ENCODE data around the gene TENM4. TPM values are rescaled to one million over a fixed set of nuclear protein-coding genes. Genes with fewer than 3 reads are reported as not detected.

Gene TENM4
- total RNA-seq, 1 experiment from 2014 or later: 9.9 TPM

DNA sequence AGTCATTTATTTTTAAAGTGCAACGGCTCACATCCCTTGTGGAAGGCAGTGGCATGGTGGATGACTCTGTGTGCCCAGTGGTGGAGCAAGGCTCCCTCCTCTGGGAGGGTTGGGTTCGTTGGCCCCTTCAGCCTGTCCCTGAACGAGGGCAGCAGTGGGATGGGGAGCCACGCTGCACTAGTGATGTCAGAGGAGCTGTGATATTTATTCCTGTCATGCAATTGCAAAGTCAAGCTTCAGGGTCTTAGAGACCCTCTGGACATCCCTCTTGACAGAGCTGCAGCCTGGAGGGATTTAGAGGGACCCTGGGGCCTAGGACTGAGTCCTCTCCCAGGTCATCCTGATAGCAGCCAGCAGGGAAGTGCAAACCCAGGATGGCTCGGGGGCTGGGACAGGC lies 788.0 kb downstream of the TENM4 start:
- POLR2A ChIA-PET: no interaction called here
- TF ChIP-seq CTCF (IDR thresholded peaks at IDR 0.05; ENCODE audit: unreplicated experiment): no peak
- no peak for DNase-seq (ENCODE audit: unreplicated experiment)
- no peaks in the 10 kb centered on the region for H3K9me3 Mint-ChIP-seq (ENCODE audit: unreplicated experiment)
- intact Hi-C loops (cut with micrococcal nuclease): no loop called here
- CTCF ChIA-PET: interaction anchor here (0.6 kb wide), 1 partner anchor 405 kb away, joined by 3 read pairs; no protein-coding TSS in a partner anchor
- H3K27ac Mint-ChIP-seq (ENCODE audit: low read depth, unreplicated experiment): no peak overlapping the region
- no peaks in the 10 kb centered on the region for H3K27me3 Mint-ChIP-seq (ENCODE audit: insufficient read depth, unreplicated experiment)
- BruUV-seq (replicated peaks): no TSS peak
- H3K4me3 Mint-ChIP-seq (ENCODE audit: unreplicated experiment): no peak overlapping the region
- no peaks in the 10 kb centered on the region for H3K4me1 Mint-ChIP-seq (ENCODE audit: insufficient read depth, unreplicated experiment)
- H3K36me3 Mint-ChIP-seq (ENCODE audit: insufficient read depth, unreplicated experiment): no peaks in the 10 kb centered on the region

DNA sequence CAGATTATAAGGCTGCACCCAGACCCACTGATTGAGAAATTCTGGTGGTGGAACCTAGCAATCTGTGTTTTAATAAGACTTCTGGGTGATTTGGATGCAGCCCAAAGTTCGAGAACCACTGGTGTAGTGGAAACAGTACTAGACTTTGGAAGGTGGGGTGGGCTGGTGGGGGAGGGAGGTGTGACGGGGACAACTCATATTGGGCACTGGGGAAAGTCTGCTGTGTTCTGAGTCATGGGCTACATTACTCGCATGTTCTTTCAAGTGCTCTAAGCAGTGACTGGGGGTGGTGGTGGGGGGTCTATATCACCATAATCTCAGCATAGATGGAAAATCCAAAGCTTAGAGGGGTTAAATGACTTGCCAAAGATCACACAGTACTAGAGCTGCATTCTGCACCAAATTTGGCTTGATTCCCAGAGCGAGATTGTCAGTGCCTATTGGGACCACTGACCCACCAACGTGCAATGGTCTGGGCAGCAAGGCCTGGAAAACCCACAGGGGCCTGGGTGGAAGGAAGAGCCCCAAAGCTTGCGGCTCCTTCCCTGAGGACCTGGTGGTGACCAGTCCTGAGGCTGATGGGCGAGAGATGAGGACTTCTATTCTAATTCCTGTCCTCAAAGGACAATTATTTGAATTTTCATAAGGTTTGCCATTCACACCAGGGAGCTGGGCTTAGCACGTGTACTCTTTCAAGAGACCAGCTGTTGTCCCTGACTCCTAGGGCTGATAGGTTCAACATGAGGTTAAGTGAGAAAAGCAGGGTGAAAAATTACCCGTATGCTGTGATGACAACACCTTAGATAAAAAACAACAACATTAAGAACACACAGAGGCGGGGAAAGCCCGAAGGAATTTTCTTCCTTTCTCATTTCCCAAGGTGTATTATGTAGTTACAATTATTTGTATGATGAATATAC lies 788.6 kb downstream of the TENM4 start:
- Mint-ChIP-seq H3K27me3 (ENCODE audit: insufficient read depth, unreplicated experiment) (no peaks in the 10 kb centered on the region), H3K4me1 (ENCODE audit: insufficient read depth, unreplicated experiment) (no peaks in the 10 kb centered on the region), H3K9me3 (ENCODE audit: unreplicated experiment) (no peaks in the 10 kb centered on the region), H3K4me3 (ENCODE audit: unreplicated experiment) (no peak overlapping the region), H3K36me3 (ENCODE audit: insufficient read depth, unreplicated experiment) (peaks cover 3% of the 10 kb centered on the region), H3K27ac (ENCODE audit: low read depth, unreplicated experiment) (no peak overlapping the region)
- no TSS peak for BruUV-seq (replicated peaks)
- ChIA-PET CTCF (interaction anchor here (0.6 to 0.7 kb wide), 3 partner anchors 50 to 406 kb away, joined by 3 to 4 read pairs (median 3); no protein-coding TSS in a partner anchor), POLR2A (no interaction called here)
- TF ChIP-seq CTCF (IDR thresholded peaks at IDR 0.05; ENCODE audit: unreplicated experiment): no peak
- intact Hi-C loops (cut with micrococcal nuclease): no loop called here
- no peak for DNase-seq (ENCODE audit: unreplicated experiment)

DNA sequence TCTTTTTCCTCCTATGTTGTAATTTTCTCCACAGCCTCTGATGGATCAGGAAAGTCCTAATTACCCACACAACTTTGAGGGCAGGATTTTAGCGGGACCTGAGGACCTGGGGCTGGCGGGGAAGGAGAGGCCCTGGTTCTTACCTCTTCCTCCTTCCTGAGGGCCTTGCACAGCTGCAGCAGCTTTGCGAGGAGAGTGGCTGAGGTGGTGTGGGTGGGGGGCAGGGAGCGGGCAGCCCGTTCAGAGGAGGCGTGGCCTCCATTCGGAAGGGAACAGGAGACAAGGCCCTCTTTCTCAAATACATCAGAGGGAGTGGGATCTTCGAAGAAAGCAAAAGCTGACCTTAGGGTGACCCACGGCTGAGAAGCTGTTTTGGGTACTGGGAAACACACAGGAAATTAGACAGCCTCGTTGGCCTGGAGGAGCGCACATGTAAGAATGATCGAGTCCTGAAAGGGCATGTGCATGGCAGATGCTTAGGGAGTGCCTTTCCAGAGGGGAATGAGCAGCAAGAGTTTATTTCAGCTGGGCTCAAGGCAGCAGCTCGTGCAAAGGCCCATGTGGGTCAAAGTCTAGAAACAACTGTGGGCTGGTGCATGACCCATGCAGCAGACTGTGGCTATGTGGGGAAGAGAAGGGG lies 789.6 kb downstream of the TENM4 start:
- ChIA-PET CTCF (interaction anchor here (1.9 kb wide), 1 partner anchor 64 kb away, joined by 7 read pairs; no protein-coding TSS in a partner anchor), POLR2A (no interaction called here)
- H3K36me3 Mint-ChIP-seq (ENCODE audit: insufficient read depth, unreplicated experiment): peaks cover 4% of the 10 kb centered on the region
- no peak for DNase-seq (ENCODE audit: unreplicated experiment)
- no peak overlapping the region for H3K27ac Mint-ChIP-seq (ENCODE audit: low read depth, unreplicated experiment)
- TF ChIP-seq CTCF (IDR thresholded peaks at IDR 0.05; ENCODE audit: unreplicated experiment): no peak
- intact Hi-C loops (cut with micrococcal nuclease): no loop called here
- no peaks in the 10 kb centered on the region for H3K4me1 Mint-ChIP-seq (ENCODE audit: insufficient read depth, unreplicated experiment)
- no peaks in the 10 kb centered on the region for H3K9me3 Mint-ChIP-seq (ENCODE audit: unreplicated experiment)
- H3K27me3 Mint-ChIP-seq (ENCODE audit: insufficient read depth, unreplicated experiment): no peaks in the 10 kb centered on the region
- no peak overlapping the region for H3K4me3 Mint-ChIP-seq (ENCODE audit: unreplicated experiment)
- no TSS peak for BruUV-seq (replicated peaks)

Measured in MCF 10A (cell line).